Upper lobe of right lung (tissue), 1 donor: ENCODE measurements around the gene SKI. TPM values are rescaled to one million over a fixed set of nuclear protein-coding genes. Genes with fewer than 3 reads are reported as not detected.

Experiments
- ATAC-seq: fragments of 200-7000 bp; cut with Tn5 transposase; one replicate; pipeline ENCODE4 v1.9.1; 2020; ENCODE audit warnings: mild to moderate bottlenecking, moderate library complexity
- DNase-seq: peaks from one replicate; pipeline ENCODE4 v3.0.0-alpha.2; 2020
- H3K27ac ChIP-seq: fragments of 200-600 bp; one replicate; pipeline ENCODE4 v1.8.0; 2022
- H3K27me3 ChIP-seq: fragments of 200-600 bp; one replicate; pipeline ENCODE4 v1.8.0; 2022; ENCODE audit warnings: mild to moderate bottlenecking
- H3K36me3 ChIP-seq: fragments of 200-600 bp; one replicate; pipeline ENCODE4 v1.8.0; 2022
- H3K4me1 ChIP-seq: fragments of 200-600 bp; one replicate; pipeline ENCODE4 v1.8.0; 2022
- H3K4me3 ChIP-seq: fragments of 200-600 bp; one replicate; pipeline ENCODE4 v1.8.0; 2022; ENCODE audit warnings: mild to moderate bottlenecking
- H3K9me3 ChIP-seq: fragments of 200-600 bp; one replicate; pipeline ENCODE4 v1.8.0; 2022
- CTCF ChIP-seq: fragments of 200-600 bp; IDR thresholded peaks from one replicate; pipeline ENCODE4 v1.8.0; 2022; ENCODE audit warnings: antibody characterized with exemption
- intact Hi-C: fragments of 100-400 bp; cut with DNase I; formaldehyde crosslinking; loops from one replicate; pipeline ENCODE4 v1.11.0; 2022
- total RNA-seq: library from RNA; stranded (reverse); fragmentation: NEBNext Ultra II Directional; extraction: Animal tissue kit (Norgen Biotek cat#: 25700); gene quantifications from one replicate; pipeline ENCODE4 v1.2.1, GENCODE V29; 2021
- donor health status: DM: no; HTN: yes; CAD: no; lungs with severe emphysema.

SKI gene
- total RNA-seq, 1 donor from 2014 or later, result 89.6 TPM

- TF ChIP-seq CTCF, result no peak
- no peaks in the 10 kb centered on the region for H3K36me3 ChIP-seq
- H3K27ac ChIP-seq, result no peak overlapping the region
- ATAC-seq (no peak), DNase-seq (no peak)
- no peaks in the 10 kb centered on the region for H3K9me3 ChIP-seq
- H3K4me1 ChIP-seq, result peaks cover 32% of the 10 kb centered on the region
- no peak overlapping the region for H3K4me3 ChIP-seq
- intact Hi-C loops, result no loop called here
- no peaks in the 10 kb centered on the region for H3K27me3 ChIP-seq
Measured at GRCh38 chr1:2215909-2216766, 12.0 kb upstream of the SKI start.

GRCh38 chr1:2216767-2217058 lies 11.4 kb upstream of the SKI start:
- ATAC-seq (no peak), DNase-seq (no peak)
- Histone ChIP-seq H3K27ac (no peak overlapping the region), H3K9me3 (no peaks in the 10 kb centered on the region), H3K27me3 (no peaks in the 10 kb centered on the region), H3K36me3 (no peaks in the 10 kb centered on the region), H3K4me1 (peaks cover 32% of the 10 kb centered on the region), H3K4me3 (no peak overlapping the region)
- no peak for TF ChIP-seq CTCF
- intact Hi-C loops, result no loop called here

GRCh38 chr1:2221271-2221670 lies 6.8 kb upstream of the SKI start:
- intact Hi-C loops, result no loop called here
- Histone ChIP-seq H3K27me3 (no peaks in the 10 kb centered on the region), H3K4me3 (no peak overlapping the region), H3K9me3 (no peaks in the 10 kb centered on the region), H3K4me1 (no peaks in the 10 kb centered on the region), H3K36me3 (no peaks in the 10 kb centered on the region), H3K27ac (no peak overlapping the region)
- no peak for TF ChIP-seq CTCF
- ATAC-seq (no peak), DNase-seq (no peak)

GRCh38 chr1:2224170-2224584 lies 3.9 kb upstream of the SKI start:
- no peak for ATAC-seq
- no peak overlapping the region for H3K27ac ChIP-seq
- peak; percentile 71 for DNase-seq
- peaks cover 6% of the 10 kb centered on the region for H3K4me1 ChIP-seq
- no peak for TF ChIP-seq CTCF
- intact Hi-C loops, result no loop called here
- H3K36me3 ChIP-seq, result no peaks in the 10 kb centered on the region
- no peaks in the 10 kb centered on the region for H3K27me3 ChIP-seq
- no peaks in the 10 kb centered on the region for H3K9me3 ChIP-seq
- no peak overlapping the region for H3K4me3 ChIP-seq

GRCh38 chr1:2224631-2225428 lies 3.3 kb upstream of the SKI start:
- no peaks in the 10 kb centered on the region for H3K9me3 ChIP-seq
- H3K36me3 ChIP-seq, result no peaks in the 10 kb centered on the region
- H3K4me3 ChIP-seq, result no peak overlapping the region
- no peaks in the 10 kb centered on the region for H3K27me3 ChIP-seq
- H3K27ac ChIP-seq, result no peak overlapping the region
- ATAC-seq (no peak), DNase-seq (no peak)
- intact Hi-C loops, result no loop called here
- no peak for TF ChIP-seq CTCF
- H3K4me1 ChIP-seq, result peaks cover 6% of the 10 kb centered on the region
